Fibroblast of peridontal ligament (primary cell): ENCODE measurements around the gene USH1C.

ENCODE experiments used
- DNase-seq: peaks from one replicate; pipeline ENCODE4 v3.0.0-alpha.2; 2010; ENCODE audit errors: extremely low read depth

The USH1C gene

DNA sequence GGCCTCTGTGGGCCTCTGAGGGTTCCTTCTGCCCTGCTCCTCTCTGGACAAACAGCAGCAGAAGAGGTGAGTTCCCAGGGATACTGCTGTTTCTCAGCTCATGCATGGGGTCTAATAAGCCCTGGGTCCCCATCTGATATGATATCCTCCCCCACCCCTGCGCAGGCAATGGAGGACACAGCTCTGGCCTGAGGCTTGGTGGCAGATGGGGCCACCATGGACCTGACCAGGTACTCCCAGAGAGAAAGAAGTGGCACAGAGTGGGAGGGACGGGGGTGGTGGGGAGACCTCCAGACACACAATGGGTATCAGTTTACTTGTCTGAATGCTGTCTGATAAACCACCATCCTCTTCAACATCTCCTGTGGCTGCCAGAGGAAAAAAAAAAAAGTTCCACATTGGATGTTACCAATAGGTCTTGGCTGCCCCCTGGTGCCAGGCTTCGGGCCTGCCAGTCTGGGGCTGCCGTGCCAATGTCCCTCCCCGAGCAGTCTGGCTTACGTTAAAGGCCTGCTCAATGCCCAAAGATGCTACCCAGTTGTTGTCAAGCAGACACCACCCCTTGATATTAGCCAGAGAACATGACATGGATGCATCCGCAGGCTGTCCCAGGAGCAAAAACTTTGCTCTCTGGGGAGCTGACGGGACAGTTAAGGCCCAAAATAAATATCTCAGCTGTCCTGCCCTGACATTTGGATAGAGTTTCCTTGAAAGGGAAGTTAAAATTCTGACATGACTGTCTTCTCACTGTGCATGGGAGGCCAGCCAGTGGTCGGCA, 39.7 kb downstream of the USH1C start:
- peak; percentile 65 for DNase-seq

DNA sequence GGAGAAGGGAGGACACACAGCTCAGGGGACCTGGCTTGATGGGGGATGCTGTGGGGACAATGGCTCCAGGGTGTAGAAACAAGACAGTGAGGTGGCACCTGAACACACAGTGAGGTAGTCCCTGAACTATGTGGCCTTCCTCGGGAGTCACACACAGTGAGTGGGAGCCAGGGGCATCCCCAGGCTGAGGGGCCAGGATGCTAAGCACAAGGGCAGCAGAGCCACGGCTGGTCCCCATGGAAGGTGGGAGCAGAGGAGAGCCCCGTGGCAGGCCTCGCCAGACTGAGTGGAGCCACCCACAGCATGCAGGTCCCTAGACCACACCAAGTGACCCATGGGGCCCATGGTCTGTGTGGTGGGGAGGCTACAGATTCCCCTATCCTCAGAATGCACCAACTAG, 41.6 kb downstream of the USH1C start:
- no peak for DNase-seq

DNA sequence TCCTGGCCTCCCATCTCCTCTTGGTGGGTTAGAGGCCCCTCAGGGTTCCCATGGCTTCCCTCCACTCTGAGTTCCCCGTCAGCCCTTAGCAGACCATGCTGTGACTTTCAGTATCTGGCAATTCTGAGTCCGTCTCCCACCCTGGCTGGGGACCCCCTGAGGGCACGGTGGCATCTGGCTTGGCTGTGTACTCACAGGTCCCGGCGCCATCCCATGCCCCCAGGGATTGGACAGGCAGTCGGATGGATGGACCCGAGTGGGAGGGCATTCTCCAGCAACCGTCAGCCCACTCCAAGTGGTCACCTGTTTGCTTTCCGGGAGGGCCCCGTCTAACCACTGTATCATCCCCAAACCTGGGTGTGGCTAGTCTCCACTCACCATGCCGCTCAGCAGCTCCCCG, 43.5 kb downstream of the USH1C start:
- no peak for DNase-seq

DNA sequence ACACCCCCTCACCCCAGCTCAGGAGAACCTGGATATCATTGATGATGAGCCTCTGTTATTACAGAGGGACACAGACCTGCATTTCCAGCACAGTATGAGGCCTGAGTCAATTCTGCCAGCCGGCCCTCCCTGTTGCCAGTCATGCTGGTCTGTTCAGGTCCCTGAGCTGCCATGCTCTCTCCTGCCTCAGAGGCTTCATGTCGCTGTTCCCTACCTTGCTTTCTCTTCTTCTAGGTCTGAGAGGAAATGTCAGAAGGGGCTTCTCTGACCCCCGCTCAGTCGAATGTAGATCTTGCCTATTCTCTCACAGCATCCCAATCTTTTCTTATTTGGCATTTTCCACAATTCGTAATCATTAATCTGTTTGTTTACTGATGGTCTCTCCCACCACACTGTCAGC, 45.7 kb downstream of the USH1C start:
- no peak for DNase-seq

DNA sequence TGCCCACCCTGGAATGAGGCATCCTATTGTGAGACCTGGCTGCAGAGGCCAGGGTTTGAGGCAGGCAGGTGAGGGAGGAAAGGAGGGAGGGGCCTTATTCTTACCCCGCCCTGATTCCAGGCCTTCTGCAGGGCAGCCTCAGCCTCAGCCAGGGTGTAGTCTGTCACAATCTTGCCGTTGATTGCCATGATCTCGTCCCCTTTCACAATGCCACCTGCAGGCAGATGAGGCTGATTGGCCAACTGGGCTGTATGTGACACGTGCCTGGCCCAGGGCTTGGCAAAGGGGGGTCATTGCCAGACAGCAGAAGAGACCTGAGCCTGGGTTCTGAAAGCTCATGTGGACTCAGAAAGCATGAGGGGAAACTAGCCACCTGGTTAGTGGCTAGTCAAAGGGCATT, 46.2 kb downstream of the USH1C start:
- DNase-seq = no peak

DNA sequence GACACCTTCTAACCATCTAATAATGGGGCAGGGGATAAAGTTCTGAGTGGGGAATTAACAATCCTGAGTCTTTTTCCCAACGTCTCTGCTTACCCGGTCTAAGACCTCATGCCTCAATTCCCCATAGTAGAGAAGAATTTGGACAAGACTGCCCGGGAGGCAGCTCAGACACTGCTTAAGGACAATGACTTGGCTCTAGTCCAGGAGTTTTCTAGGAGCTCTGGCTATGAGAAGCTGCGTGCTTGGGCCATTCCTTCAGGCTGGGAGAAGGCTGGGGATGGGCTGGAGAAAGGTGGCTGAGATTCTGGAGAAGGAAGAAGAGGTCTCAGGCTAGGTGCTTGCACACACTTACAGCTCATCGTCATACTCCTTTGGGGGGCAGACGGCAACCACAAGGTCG, 47.8 kb downstream of the USH1C start:
- DNase-seq = peak; percentile 19

DNA sequence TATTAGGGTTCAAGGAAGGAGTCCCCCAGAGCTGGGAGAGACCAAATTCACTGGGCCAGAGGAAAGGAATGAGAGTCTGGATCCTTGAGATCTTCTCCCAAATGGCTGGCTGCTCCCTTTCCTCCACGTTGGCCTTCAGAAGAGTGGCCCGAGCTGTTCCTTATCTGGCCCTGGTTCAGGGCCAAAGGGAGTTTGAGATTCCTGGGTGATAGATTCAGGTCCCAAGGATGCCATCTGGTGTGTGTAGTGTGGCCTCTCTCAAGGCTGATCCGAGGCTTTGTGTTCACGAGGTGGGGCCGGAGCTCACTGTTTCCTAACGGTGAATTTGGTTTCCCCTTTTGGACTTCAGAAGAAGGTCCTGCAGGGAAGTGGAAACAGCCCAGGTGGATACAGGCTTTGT, 50.2 kb downstream of the USH1C start:
- no peak for DNase-seq

DNA sequence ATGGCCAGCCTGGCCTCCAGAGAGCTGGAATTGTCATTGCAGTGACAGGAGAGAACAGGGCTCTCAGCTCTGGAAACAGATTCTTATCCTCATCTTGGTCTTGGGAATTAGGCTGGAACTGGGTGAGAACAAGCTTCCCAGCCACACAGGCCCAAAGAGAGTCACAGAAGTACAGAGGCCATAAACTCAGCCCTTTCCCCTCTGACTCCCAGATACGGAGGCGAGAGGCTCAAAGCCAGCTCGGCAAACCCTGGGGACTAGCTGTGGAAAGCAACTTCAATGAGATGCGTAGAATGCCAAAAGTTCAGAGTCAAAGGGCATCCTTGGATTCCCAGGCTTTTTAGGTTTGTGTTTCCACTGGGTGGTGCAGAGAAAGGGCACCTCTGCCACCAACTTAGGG, 53.3 kb downstream of the USH1C start:
- no peak for DNase-seq

DNA sequence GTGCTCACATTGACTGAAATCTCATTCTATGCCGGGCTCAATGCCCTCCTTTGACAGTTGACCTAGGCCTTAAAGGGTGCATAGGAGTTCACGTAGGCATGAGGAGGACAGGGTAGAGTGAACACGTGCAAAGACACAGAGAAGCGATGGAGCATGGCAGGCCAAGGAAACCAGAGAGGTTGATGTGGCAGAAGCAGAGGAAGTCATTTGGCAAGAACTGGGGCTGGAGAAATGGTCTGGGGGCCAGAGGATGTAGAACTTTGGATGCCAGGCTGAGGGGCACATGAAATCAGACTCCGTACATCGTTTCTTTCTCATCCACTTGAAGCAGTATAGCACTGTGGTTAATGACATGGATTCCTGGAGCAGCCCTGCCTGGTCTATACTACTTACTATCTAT, 54.0 kb downstream of the USH1C start:
- DNase-seq = no peak

DNA sequence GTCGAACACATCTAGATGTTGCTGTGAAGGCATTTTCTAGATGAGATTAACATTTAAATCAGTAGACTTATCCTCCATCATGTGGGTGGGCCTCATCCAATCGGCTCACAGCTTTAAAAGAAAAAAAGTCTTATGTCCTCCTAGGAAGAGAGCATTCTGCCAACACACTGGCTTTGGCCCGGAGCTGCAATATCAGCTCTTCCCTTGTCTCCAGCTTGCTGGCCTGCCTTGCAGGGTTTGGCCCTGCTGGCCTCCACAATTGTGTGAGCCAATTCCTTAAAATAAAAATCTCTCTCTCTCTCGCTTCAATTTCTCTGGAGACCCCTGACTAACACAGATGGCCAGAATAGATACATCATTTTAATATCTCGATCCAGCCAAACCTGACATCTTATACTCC, 54.5 kb downstream of the USH1C start:
- no peak for DNase-seq

DNA sequence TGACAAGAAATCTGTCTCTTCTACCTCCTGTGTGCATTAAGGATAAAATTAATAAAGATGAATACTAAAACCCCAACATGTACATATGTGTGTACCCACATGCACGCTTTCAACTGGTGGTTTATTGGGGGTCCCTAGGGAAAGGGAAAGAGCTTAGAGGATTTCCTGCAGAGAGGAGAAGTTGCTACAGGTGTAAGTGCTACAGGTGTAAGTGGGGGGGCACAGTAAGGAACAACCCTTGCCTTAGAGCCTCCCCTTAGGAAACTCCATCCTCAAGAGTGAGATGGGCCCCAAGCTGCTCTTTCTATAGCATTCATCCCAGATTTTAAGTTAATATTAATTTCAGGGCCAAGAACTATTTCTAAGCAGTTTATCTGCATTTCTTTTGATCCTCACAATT, 55.7 kb downstream of the USH1C start:
- DNase-seq = no peak

DNA sequence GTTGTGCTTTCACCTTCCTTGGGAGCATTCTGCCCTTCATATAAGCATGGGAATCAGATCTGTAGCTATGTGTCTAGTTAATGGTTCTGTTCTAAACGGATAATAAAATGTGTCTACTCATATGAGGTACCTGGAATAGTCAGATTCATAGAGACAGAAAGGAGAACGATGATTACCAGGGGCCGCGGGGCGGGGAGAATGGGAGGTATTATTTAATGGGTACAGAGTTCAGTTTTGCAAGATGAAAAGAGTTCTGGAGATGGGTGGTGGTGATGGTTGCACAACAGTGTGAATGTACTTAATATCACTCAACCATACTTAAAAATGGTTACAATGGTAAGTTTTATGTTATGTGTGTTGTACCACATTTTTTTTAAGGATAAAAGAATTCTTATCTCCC, 57.6 kb downstream of the USH1C start:
- DNase-seq = no peak

DNA sequence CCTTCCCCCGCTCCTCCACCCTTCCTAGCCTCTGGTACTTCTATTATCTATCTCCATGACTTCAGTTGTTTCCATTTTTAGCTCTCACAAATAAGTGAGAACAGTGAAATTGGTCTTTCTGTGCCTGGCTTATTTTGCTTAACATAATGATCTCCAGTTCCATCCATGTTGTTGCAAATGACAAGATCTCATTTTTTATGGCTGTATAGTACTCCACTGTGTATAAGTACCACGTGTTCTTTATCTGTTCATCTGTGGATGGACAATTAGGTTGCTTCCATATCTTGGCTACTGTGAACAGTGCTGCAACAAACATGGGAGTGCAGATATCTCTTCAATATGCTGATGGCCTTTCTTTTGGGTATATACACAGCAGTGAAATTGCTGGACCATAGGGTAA, 60.7 kb downstream of the USH1C start:
- no peak for DNase-seq

DNA sequence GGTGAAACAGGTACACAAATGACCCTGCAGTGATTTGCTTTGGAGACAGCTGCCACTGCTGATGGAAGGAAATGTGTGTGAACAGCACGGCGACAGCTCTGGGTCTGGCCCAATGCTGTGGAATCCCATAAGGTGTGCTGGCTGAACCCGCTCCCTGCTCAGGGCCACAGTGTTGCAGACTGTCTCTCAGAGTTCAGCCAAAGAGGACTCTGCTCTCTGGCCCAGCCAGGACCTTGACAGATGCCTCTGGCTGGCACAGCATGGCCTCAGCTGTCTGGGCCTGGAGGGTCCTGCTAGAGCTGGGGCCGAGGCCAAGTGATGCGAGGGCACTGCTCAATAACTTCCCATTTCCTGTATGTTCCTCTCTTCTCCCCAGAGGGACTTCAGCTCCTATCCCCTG, 62.3 kb downstream of the USH1C start:
- DNase-seq = no peak

DNA sequence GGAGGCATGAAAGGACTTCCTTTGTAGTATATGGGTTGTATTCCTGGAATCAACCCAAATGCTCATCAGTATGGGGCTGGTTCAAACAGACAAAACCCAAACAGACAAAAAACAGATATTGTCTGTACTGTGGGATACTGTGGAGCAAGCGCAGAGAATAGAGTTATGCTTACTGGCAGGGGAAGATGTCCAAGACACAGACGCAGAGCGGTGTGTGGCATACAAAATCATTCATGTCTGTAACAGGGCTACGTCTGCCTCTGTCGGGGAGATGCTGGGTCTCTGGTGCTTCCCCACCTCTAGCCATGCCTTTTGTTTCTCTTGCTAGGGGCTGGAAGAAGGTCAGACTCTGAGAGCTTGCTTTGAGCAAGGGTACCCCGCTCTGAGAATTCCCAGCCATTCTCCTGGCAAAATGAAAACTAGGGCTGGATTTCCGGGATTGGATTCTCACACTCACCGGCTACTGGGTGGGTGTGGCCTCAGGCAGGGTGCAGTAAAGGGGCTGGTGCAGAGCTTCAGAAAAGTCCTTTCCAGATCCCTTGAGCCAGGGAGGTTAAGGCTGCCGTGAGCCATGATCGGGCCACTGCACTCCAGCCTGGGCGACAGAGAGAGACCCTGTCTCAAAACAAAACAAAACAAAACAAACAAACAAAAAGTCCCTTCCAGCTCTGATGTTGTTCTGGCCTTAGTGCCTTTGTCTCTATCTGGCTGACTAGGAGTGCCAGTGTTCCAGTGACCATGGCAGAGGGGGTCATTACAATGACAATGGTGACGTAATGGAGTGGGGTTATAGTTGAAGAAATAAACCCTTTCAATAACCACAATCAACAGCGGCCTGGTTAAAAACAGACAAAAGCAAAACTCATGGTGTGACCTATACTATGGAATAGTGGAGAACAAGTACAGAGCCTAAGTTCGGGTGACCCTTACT, 64.7 kb downstream of the USH1C start:
- DNase-seq = peak; percentile 11

DNA sequence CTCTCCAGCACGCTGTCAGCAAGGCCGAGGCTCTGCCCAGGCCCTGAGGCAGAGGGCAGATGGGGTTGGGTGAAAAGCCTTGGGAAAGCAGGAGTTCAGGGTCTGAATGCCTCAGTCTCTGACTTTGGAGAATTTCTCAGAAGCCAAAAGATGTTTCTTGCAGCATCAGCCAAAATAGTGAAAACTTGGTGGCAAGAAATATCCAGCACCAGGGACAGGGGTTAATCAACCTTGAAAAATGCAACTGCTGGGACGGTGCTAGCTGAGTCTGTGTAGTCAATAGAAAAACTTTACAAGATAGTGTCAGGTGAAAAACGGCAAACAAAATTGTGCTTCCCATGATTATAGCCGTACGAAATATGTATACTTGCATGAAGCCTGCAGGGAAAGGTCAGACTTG, 66.1 kb downstream of the USH1C start:
- no peak for DNase-seq

DNA sequence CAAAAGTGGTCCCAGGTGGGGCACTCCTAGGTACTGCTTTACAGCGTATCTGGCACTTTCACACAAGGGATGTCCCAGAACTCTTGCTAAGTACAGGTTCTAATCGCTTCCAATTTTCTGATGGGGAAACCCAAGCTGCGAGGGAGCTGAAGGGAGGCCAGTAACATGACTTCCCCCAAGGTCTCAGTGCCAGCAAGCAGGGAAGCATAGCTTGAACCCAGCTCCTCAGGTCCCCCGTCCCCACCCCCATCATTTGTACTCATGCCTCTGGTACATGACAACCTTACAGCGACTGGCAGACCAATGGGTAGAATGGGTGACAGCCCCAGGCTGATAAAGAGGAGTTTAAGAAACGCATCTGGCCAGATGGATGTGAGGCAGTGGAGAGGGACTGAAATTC, 66.9 kb downstream of the USH1C start:
- DNase-seq = no peak

DNA sequence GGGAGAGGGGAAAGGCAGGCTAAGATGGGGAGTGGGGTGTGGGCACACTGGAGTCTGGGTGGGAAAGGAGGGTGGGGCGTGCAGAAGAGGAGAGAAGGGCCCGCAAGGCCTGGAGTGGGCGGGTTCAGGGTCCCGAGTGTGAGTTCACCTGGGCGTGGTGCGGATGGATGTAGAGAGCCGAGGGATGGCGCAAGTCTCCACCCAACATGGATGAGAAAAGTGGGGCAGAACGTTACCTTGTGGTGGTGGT, 67.2 kb downstream of the USH1C start:
- no peak for DNase-seq

DNA sequence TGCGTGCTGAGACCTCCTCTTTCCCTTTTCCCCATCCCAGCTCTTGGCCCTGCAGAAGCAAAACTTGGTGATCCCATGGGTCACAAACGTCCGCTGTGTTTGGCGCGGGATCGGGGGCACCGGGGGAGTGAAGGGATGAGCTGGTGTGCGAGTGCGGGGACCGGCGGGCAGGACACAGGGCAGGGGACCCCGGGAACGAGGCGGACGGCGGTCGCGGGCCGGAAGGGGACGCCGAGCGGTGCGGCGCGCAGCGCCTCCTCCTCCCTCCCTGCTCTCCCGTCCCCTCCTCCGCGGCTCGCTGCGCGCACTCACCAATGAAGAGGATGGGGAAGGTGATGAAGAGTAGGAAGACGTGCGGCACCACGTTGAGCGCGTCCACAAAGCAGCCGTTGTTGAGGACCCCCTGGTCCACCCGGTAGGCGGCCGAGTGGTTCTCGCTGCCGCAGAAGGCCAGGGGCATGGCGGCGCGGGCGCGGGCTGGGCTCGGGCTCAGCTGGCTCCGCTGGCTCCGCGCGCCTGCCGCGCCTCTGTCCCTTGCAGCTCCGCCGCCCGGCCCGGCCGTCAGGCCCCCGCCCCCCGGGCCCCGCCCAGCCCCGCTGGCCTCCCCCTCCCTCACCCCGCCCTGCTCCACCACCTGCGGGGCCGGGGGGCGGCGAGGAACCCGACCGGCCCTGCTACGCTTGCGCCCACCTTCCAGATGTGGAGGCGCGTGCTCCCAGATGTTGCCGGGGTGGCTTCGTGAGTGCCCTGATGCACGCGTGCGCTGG, 67.7 kb downstream of the USH1C start, which contains the start of gene ABCC8:
TSS of gene ABCC8 (minus strand) at position 529 of the 767 bp plus-strand sequence. CDS start at position 460, 69 bp downstream.
- DNase-seq = no peak

DNA sequence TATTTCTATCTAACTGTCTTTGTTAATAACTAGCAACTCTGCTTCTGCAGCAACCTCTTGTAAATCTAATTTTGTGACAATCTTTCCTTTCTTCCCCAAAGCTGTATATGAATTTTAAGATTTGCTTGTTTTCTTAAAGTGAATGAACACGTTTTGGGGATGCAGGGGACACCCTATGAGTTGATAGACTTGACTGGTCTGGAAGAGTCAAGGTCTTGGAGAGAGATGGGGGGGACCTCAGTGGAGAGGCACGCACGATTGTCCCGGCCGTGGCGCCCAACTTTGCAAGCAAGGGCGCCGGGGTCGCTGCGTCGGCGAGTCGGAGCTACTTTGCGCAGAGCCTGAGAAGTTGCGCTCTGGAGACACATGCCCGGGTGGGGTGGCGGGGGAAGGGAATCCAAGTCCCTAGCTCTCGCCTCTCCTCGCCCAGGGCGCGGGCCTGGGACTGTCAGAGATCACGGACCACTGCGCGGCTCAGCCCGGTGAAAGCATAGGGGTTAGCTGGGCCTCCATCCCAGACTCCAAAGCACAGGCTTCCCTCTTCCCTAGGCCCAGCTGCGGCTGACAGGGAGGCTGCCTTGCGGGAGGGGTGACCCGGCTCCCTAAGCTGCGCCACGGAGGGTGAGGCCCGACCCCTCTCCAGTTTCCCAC, 68.4 kb downstream of the USH1C start:
- no peak for DNase-seq

DNA sequence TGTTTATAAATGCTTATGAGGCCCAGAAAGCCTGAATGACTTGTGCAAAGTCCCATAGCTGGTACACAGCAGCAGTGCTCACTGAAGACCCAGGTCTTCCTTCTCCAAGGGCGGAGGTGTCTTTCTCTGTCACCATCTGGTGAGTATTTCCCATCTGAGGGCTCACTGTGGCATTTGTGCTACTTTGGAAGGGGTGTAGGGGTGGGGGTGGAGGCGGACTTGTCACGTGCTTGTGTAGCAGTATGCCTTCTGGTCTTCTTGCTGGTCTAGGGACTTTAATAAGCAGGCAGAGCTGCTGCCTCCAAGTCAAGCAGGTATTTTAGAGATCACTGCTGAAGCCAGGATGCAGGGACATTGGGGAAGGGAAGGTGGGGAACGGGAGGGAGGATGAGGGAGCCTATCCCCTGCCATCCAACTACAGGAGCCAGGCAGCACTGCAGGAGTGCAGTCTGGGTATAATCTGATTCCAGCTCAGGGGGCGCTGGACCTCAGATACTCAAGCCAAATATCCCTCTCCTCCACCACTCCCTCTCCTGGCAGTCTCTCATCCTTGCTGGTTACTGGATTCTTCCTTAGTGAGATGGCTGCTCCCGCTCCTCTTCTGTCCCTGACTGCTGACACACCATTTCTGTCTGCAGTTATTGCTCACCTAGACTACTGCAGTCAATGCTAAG, 71.0 kb downstream of the USH1C start:
- DNase-seq = no peak
